HL-60 (cell line): ENCODE data around the gene ABCC11.

ENCODE experiments used
- DNase-seq, 2 experiments: peaks; one replicate each; pipeline ENCODE4 v3.0.0-alpha.2; 2010 to 2020; ENCODE audit warnings: low read depth in 1 of 2, low spot score in 1 of 2
- H3K27ac ChIP-seq: fragments of 250-450 bp; sonication (Bioruptor Pico); replicated peaks from 2 replicates; pipeline ENCODE4 v1.5.1; 2020; ENCODE audit warnings: mild to moderate bottlenecking, moderate library complexity
- H3K27me3 ChIP-seq: fragments of 250-450 bp; sonication (Bioruptor Pico); 2 replicates; pipeline ENCODE4 v1.5.1; 2021; ENCODE audit warnings: mild to moderate bottlenecking, moderate library complexity; ENCODE audit not compliant: insufficient read depth, poor library complexity, severe bottlenecking
- H3K4me3 ChIP-seq: replicated peaks from 2 replicates; pipeline ENCODE4 v1.5.1; 2011; ENCODE audit warnings: mild to moderate bottlenecking, control low read depth, low read length; ENCODE audit not compliant: insufficient read depth
- GABPA ChIP-seq: IDR thresholded peaks from 2 replicates; pipeline ENCODE4 v1.6.1; 2012; ENCODE audit warnings: low read depth
- POLR2AphosphoS5 ChIP-seq: IDR thresholded peaks from 2 replicates; pipeline ENCODE4 v1.6.1; 2012; ENCODE audit warnings: low read depth
- SPI1 ChIP-seq: IDR thresholded peaks from 2 replicates; pipeline ENCODE4 v1.6.1; 2012; ENCODE audit warnings: low read depth, mild to moderate bottlenecking, borderline replicate concordance
- TF ChIP-seq, protein P1 (sequence below): IDR thresholded peaks from 2 replicates; pipeline ENCODE4 v1.6.1; 2012; ENCODE audit warnings: low read depth; ENCODE audit not compliant: insufficient replicate concordance
- TF ChIP-seq, protein P2 (sequence below): IDR thresholded peaks from one replicate; pipeline ENCODE4 v1.5.1; 2011; ENCODE audit warnings: low read length, control low read depth, inconsistent platforms; ENCODE audit not compliant: insufficient read depth

The ABCC11 gene

DNA sequence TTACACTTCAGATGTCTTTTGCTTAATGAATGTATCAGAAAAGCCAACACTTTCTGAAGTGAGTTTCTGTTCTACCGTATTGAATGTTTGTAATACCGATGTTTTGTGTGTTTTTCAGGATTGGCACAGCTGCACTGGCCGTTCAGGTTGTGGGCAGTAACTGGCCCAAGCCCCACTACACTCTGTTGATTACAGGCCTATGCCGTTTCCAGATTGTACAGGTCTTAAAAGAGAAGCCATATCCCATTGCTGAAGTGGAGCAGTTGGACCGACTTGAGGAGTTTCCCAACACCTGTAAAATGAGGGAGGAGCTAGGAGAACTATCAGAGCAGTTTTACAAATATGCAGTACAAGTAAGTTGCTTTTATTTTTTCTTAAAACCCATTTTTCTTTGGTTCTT lies 4.7 kb upstream of the ABCC11 start:
- Histone ChIP-seq H3K27ac (no peak overlapping the region), H3K27me3 (no peaks in the 10 kb centered on the region), H3K4me3 (no peak overlapping the region)
- no peak for DNase-seq
- TF ChIP-seq POLR2AphosphoS5 (no peak), SPI1 (no peak), GABPA (no peak)
- TF ChIP-seq, protein P1, sequence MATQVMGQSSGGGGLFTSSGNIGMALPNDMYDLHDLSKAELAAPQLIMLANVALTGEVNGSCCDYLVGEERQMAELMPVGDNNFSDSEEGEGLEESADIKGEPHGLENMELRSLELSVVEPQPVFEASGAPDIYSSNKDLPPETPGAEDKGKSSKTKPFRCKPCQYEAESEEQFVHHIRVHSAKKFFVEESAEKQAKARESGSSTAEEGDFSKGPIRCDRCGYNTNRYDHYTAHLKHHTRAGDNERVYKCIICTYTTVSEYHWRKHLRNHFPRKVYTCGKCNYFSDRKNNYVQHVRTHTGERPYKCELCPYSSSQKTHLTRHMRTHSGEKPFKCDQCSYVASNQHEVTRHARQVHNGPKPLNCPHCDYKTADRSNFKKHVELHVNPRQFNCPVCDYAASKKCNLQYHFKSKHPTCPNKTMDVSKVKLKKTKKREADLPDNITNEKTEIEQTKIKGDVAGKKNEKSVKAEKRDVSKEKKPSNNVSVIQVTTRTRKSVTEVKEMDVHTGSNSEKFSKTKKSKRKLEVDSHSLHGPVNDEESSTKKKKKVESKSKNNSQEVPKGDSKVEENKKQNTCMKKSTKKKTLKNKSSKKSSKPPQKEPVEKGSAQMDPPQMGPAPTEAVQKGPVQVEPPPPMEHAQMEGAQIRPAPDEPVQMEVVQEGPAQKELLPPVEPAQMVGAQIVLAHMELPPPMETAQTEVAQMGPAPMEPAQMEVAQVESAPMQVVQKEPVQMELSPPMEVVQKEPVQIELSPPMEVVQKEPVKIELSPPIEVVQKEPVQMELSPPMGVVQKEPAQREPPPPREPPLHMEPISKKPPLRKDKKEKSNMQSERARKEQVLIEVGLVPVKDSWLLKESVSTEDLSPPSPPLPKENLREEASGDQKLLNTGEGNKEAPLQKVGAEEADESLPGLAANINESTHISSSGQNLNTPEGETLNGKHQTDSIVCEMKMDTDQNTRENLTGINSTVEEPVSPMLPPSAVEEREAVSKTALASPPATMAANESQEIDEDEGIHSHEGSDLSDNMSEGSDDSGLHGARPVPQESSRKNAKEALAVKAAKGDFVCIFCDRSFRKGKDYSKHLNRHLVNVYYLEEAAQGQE = no peak
- TF ChIP-seq, protein P2, sequence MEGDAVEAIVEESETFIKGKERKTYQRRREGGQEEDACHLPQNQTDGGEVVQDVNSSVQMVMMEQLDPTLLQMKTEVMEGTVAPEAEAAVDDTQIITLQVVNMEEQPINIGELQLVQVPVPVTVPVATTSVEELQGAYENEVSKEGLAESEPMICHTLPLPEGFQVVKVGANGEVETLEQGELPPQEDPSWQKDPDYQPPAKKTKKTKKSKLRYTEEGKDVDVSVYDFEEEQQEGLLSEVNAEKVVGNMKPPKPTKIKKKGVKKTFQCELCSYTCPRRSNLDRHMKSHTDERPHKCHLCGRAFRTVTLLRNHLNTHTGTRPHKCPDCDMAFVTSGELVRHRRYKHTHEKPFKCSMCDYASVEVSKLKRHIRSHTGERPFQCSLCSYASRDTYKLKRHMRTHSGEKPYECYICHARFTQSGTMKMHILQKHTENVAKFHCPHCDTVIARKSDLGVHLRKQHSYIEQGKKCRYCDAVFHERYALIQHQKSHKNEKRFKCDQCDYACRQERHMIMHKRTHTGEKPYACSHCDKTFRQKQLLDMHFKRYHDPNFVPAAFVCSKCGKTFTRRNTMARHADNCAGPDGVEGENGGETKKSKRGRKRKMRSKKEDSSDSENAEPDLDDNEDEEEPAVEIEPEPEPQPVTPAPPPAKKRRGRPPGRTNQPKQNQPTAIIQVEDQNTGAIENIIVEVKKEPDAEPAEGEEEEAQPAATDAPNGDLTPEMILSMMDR = no peak

DNA sequence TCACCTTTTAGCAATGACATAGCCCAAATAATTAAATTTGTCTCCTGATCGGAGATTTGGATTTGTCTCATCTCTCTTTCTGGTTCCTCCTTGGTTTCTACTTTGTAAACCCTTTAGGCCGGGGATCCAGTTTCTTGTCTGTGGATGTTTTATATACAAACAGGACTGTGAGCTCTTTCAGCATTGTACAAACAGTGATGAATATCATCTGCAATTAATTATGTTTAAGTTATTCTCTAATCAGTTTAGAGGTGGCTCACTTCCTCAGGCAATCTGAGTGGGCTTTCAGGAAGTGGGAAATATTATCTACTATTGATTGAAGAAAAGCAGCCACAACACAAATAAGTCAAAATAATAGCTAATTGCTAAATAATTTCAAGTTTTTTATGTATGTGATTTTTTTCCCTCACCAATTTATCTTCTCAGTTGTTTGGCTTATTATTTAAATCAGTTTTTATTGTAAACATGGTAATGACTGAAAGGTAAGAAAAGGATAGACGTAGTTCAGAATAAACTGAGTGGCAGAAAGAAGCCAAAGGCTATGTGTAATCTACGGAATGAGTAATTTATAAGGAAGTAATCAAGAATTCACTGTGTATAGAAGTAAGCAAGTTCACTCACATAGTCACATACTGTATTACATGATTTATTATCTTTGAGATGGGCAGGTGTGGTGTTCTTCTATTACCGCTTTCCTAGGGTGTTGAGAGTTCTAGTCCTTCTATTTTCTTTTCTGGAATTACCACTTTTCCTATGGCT lies 3.4 kb upstream of the ABCC11 start:
- no peak for TF ChIP-seq SPI1
- TF ChIP-seq, protein P2 = no peak
- no peak for TF ChIP-seq POLR2AphosphoS5
- TF ChIP-seq, protein P1 = no peak
- TF ChIP-seq GABPA = no peak
- H3K27ac ChIP-seq = no peak overlapping the region
- no peak overlapping the region for H3K4me3 ChIP-seq
- DNase-seq = no peak
- no peaks in the 10 kb centered on the region for H3K27me3 ChIP-seq

DNA sequence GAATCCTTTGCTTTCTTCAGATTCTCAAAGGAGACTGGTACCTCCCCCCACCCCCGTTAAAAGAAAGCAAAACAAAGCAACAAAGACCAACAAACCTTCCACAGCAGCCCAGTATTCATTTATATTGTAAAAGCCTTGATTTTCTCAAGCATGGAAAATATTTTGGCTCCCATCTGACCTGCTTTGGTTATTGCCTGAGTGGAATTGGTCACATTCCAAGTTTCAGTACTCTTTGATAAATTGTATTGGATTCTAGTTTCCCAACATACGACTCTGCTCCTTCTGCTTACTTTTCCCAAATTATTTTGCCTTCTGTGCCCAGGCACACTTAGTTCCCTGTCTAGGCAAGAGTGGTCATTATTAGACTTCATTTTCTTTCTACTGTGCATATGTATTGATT lies 1.3 kb downstream of the ABCC11 start:
- H3K27ac ChIP-seq = no peak overlapping the region
- TF ChIP-seq, protein P1 = no peak
- TF ChIP-seq GABPA = no peak
- TF ChIP-seq, protein P2 = no peak
- DNase-seq = no peak
- H3K27me3 ChIP-seq = no peaks in the 10 kb centered on the region
- H3K4me3 ChIP-seq = no peak overlapping the region
